HK-2 (cell line): Measurements from ENCODE around the gene PKN3.
"Not testable (repeated sequence)": the region's sequence is repeated elsewhere in the genome, so short reads cannot be mapped to it uniquely, and the experiment has no call there.

Source experiments
- DNase-seq: peaks from one replicate; pipeline ENCODE4 v3.0.0-alpha.2; 2018; ENCODE audit not compliant: unreplicated experiment

Gene PKN3

GRCh38 chr9:128693738-128694137 lies 8.6 kb upstream of the PKN3 start:
- not testable (repeated sequence) for DNase-seq

- no peak for DNase-seq
Observed at GRCh38 chr9:128694344-128694743, 8.0 kb upstream of the PKN3 start.

GRCh38 chr9:128696923-128697707 lies 5.2 kb upstream of the PKN3 start:
- DNase-seq, result no peak

- not testable (repeated sequence) for DNase-seq
Observed at GRCh38 chr9:128699096-128699795, 3.1 kb upstream of the PKN3 start.

- DNase-seq, result no peak
Observed at GRCh38 chr9:128701227-128701854, 962 bp upstream of the PKN3 start.

- DNase-seq, result peak; percentile 57
Observed at GRCh38 chr9:128702949-128703615, 779 bp downstream of the PKN3 start.

GRCh38 chr9:128703616-128704355 lies 1.5 kb downstream of the PKN3 start:
- DNase-seq, result no peak

GRCh38 chr9:128704356-128704670 lies 2.0 kb downstream of the PKN3 start:
- DNase-seq, result no peak

- DNase-seq, result no peak
Observed at GRCh38 chr9:128705051-128705965, 3.0 kb downstream of the PKN3 start.

GRCh38 chr9:128706045-128706444 lies 3.7 kb downstream of the PKN3 start:
- no peak for DNase-seq

GRCh38 chr9:128706671-128707381 lies 4.5 kb downstream of the PKN3 start:
- no peak for DNase-seq

GRCh38 chr9:128707446-128707845 lies 5.1 kb downstream of the PKN3 start:
- DNase-seq, result no peak

- DNase-seq, result no peak
Observed at GRCh38 chr9:128712451-128713410, 10.4 kb downstream of the PKN3 start.

- DNase-seq, result no peak
Observed at GRCh38 chr9:128713411-128713780, 11.1 kb downstream of the PKN3 start.

GRCh38 chr9:128713941-128714573 lies 11.8 kb downstream of the PKN3 start:
- DNase-seq, result no peak

- no peak for DNase-seq
Observed at GRCh38 chr9:128714586-128715435, 12.5 kb downstream of the PKN3 start.

GRCh38 chr9:128715436-128715750 lies 13.1 kb downstream of the PKN3 start:
- DNase-seq, result no peak
